NCI-H146 treated with DMSO at 0.1 percent for 48 hours (cell line): Measurements from ENCODE around the gene RAB11FIP3.

Experiments
- DNase-seq: peaks from one replicate; lab custom pipeline; 2025; ENCODE audit not compliant: unreplicated experiment; lab: John Stamatoyannopoulos, UW

The RAB11FIP3 gene

GRCh38 chr16:551210-551609 is 125.8 kb downstream of the RAB11FIP3 start:
- no peak for DNase-seq

- DNase-seq: no peak
Observed at GRCh38 chr16:552171-552570, 126.7 kb downstream of the RAB11FIP3 start.

GRCh38 chr16:553601-554296 is 128.3 kb downstream of the RAB11FIP3 start:
- DNase-seq: no peak

- no peak for DNase-seq
Observed at GRCh38 chr16:554297-554621, 128.8 kb downstream of the RAB11FIP3 start.

- DNase-seq: no peak
Observed at GRCh38 chr16:554640-555365, 129.4 kb downstream of the RAB11FIP3 start.

- DNase-seq: no peak
Observed at GRCh38 chr16:555528-556473, 130.4 kb downstream of the RAB11FIP3 start.

GRCh38 chr16:556474-557173 is 131.2 kb downstream of the RAB11FIP3 start:
- DNase-seq: no peak

GRCh38 chr16:557463-558297 is 132.2 kb downstream of the RAB11FIP3 start:
- no peak for DNase-seq

- DNase-seq: no peak
Observed at GRCh38 chr16:558298-559020, 133.0 kb downstream of the RAB11FIP3 start.

GRCh38 chr16:559021-559380 is 133.6 kb downstream of the RAB11FIP3 start:
- DNase-seq: no peak

- no peak for DNase-seq
Observed at GRCh38 chr16:559411-560203, 134.2 kb downstream of the RAB11FIP3 start.

- DNase-seq: no peak
Observed at GRCh38 chr16:560204-560700, 134.8 kb downstream of the RAB11FIP3 start, which contains the start of gene PRR35. TSS of gene PRR35 (plus strand) at chr16:560394. CDS start at chr16:563295, 2,901 bp downstream.

GRCh38 chr16:560701-561412 is 135.4 kb downstream of the RAB11FIP3 start:
- DNase-seq: no peak

GRCh38 chr16:561413-561794 is 136.0 kb downstream of the RAB11FIP3 start:
- no peak for DNase-seq

- DNase-seq: no peak
Observed at GRCh38 chr16:561957-562938, 136.8 kb downstream of the RAB11FIP3 start.

GRCh38 chr16:563072-563644 is 137.7 kb downstream of the RAB11FIP3 start:
- DNase-seq: no peak
